Ectodermal cell (in vitro differentiated cells): ENCODE measurements around the gene TAF3.
"Not testable (repeated sequence)": the region's sequence is repeated elsewhere in the genome, so short reads cannot be mapped to it uniquely, and the experiment has no call there.

Source experiments
- H3K27ac ChIP-seq: 2 replicates; pipeline ENCODE4 v1.7.0; 2013; ENCODE audit warnings: mild to moderate bottlenecking, low read depth, low read length; ENCODE audit not compliant: insufficient read depth, poor library complexity, severe bottlenecking
- H3K27me3 ChIP-seq: 2 replicates; pipeline ENCODE4 v1.7.0; 2013; ENCODE audit warnings: mild to moderate bottlenecking, low read length; ENCODE audit not compliant: insufficient read depth, control insufficient read depth, poor library complexity, severe bottlenecking
- H3K36me3 ChIP-seq: one replicate; pipeline ENCODE4 v1.7.0; 2013; ENCODE audit warnings: low read length; ENCODE audit not compliant: control insufficient read depth, insufficient read depth
- H3K4me1 ChIP-seq: one replicate; pipeline ENCODE4 v1.7.0; 2013; ENCODE audit warnings: low read length; ENCODE audit not compliant: control insufficient read depth, insufficient read depth
- H3K4me3 ChIP-seq: 2 replicates; pipeline ENCODE4 v1.7.0; 2013; ENCODE audit warnings: low read depth, low read length, control low read depth; ENCODE audit not compliant: insufficient read depth
- H3K9me3 ChIP-seq: 2 replicates; pipeline ENCODE4 v1.7.0; 2013; ENCODE audit warnings: mild to moderate bottlenecking, low read length, moderate library complexity; ENCODE audit not compliant: control insufficient read depth
- WGBS, 2 experiments: methylation state at CpG; one replicate each; pipeline ENCODE4 v1.1.7; 2013; ENCODE audit warnings: missing lambda C conversion rate in 2 of 2; 5-methylcytosine and 5-hydroxymethylcytosine counted together

TAF3 gene

GRCh38 chr10:8013619-8014018 lies 195.3 kb downstream of the TAF3 start:
- no peaks in the 10 kb centered on the region for H3K36me3 ChIP-seq
- H3K27ac ChIP-seq: no peak overlapping the region
- no peaks in the 10 kb centered on the region for H3K4me1 ChIP-seq
- H3K9me3 ChIP-seq: no peaks in the 10 kb centered on the region
- H3K27me3 ChIP-seq: no peaks in the 10 kb centered on the region
- 95 to 97% methylated on average over 9 to 10 of the region's 10 CpGs for WGBS, 2 experiments
- no peak overlapping the region for H3K4me3 ChIP-seq

DNA sequence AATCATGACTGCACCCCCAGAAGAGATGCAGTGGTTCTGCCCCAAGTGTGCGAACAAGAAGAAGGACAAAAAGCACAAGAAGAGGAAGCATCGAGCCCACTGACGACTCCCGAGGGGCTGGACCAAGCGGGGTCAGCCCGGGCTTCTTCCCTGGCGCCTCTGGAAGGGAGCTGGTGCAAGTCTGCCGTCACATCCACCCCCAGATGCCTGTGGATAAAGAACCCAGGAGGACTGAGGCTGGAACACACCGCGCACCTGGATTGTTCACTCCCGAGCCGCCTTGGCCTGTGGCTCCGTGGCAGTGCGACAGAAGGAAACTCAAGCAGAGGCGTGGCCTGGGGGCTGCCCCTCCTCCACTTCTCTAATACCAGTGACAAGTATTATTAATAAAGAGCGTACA lies 196.3 kb downstream of the TAF3 start:
- no peaks in the 10 kb centered on the region for H3K9me3 ChIP-seq
- no peak overlapping the region for H3K4me3 ChIP-seq
- H3K36me3 ChIP-seq: no peaks in the 10 kb centered on the region
- WGBS, 2 experiments: 94 to 96% methylated on average over 15 of the region's 16 CpGs
- no peaks in the 10 kb centered on the region for H3K27me3 ChIP-seq
- no peaks in the 10 kb centered on the region for H3K4me1 ChIP-seq
- no peak overlapping the region for H3K27ac ChIP-seq

DNA sequence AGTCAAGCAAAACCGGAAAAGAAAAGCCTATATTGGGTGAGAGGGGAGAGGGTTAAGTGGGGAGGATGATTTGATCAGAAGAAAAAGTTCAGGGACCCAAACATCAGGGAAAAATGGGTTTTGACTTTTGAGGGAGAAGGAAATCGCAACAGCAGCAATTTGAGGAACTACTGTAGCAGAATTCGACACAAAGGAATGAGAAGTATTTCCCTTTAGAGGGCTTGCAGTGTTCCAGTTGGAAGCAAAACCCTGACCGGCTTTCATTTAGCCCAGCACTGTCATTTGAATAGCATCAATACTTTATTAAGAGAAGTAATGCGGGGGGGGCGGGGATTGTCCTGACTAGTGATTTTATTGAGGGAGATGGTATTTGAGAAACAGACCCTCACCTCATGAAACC lies 199.0 kb downstream of the TAF3 start:
- no peaks in the 10 kb centered on the region for H3K9me3 ChIP-seq
- no peak overlapping the region for H3K27ac ChIP-seq
- WGBS, 2 experiments: 73 to 76% methylated on average over 6 of the region's 6 CpGs
- no peak overlapping the region for H3K4me3 ChIP-seq
- H3K36me3 ChIP-seq: no peaks in the 10 kb centered on the region
- no peaks in the 10 kb centered on the region for H3K27me3 ChIP-seq
- H3K4me1 ChIP-seq: no peaks in the 10 kb centered on the region

GRCh38 chr10:8023321-8023720 lies 205.0 kb downstream of the TAF3 start:
- Histone ChIP-seq H3K36me3 (no peaks in the 10 kb centered on the region), H3K9me3 (no peaks in the 10 kb centered on the region), H3K4me3 (no peak overlapping the region), H3K27ac (no peak overlapping the region), H3K4me1 (no peaks in the 10 kb centered on the region), H3K27me3 (no peaks in the 10 kb centered on the region)
- 82 to 85% methylated on average over 4 of the region's 4 CpGs for WGBS, 2 experiments

DNA sequence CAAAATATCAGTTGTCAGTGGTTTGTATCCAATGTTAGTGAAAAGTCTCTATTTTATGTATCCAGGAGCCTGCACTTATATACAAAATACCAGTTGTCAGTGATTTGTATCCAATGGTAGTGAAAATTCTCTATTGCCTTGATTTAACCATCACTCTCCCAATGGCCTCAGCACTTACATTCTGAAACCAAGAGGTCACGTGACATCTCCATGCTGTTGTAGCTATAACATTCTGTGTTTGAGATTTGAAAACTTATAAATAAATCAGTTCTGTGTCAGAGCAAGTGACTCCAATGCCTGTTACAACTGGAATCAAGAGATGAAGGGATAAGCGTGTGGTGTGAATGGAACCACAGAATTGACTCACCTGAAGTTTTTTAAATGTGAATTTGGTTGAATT lies 205.5 kb downstream of the TAF3 start:
- no peaks in the 10 kb centered on the region for H3K36me3 ChIP-seq
- no peaks in the 10 kb centered on the region for H3K4me1 ChIP-seq
- no peaks in the 10 kb centered on the region for H3K27me3 ChIP-seq
- H3K9me3 ChIP-seq: no peaks in the 10 kb centered on the region
- no peak overlapping the region for H3K27ac ChIP-seq
- 86 to 99% methylated on average over 2 of the region's 2 CpGs for WGBS, 2 experiments
- H3K4me3 ChIP-seq: no peak overlapping the region

DNA sequence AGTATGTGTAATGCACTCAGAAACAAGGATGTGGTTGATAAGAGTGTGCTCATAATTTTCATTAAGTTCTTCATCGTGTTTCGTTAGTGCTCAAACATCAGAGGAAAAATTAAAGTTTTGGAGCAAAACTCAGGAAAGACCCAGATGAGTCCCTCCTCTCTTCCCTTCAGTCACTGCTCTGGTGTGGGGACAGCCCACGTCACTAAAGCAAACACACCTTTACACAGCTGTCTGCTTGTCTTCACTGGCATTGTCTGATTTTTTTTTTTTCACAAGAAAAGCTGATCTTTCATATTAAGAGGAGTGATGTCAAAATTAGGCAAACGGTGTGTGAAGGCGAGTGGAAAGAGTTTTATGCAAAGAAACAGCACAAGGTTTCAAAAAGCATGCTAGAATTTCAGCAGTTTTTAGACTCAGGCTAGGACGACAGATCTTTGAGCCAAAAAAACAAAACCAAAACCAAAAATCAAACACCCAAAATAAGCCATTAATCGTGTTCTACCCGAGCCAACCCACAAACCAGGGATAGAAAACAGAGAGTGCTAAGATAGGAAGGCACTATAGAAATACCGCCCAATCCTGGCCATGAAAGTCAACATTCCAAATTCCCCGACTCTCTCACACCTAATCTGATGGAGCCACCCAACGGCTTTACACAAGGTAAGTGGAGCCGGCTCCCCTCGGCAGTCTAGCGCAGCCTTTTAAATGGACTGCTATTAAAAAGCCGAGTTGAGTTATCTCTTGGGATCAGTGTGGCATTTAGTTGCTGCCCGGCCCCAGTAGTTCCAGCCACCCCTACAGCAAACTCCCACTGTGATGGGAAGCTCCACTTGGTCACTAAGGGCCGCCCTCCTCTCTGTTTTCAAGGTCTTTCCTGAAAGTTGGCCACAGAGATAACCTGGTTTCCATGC lies 208.3 kb downstream of the TAF3 start:
- no peak overlapping the region for H3K27ac ChIP-seq

DNA sequence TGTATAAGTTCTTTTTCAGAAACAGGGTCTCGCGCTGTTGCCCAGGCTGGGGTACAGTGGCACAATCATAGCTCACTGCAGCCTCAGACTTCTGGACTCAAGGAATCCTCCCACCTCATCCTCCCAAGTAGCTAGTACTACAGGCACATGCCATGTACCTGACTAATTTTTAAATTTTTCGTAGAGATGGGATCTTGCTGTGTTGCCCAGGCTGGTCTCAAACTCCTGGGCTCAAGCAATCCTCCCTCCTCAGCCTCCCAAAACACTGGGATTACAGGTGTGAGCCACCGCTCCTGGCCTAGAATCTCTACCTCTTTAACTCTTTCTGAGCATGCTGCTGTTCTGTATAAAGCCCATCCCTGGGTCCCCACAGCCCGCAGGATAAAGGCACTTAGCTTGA lies 212.9 kb downstream of the TAF3 start:
- not testable (repeated sequence) for H3K36me3 ChIP-seq, H3K9me3 ChIP-seq, H3K4me3 ChIP-seq, H3K27ac ChIP-seq
- Histone ChIP-seq H3K4me1 (peaks cover 18% of the 10 kb centered on the region), H3K27me3 (peaks cover 56% of the 10 kb centered on the region)
- 91 to 92% methylated on average over 5 of the region's 5 CpGs for WGBS, 2 experiments

More for the DNA sequence above, 208.3 kb downstream of the TAF3 start:
- Histone ChIP-seq H3K4me3 (no peak overlapping the region), H3K4me1 (no peaks in the 10 kb centered on the region), H3K27me3 (peaks cover 10% of the 10 kb centered on the region), H3K36me3 (no peaks in the 10 kb centered on the region), H3K9me3 (no peaks in the 10 kb centered on the region)
- 85% methylated on average over 17 of the region's 17 CpGs for WGBS, 2 experiments

- no peaks in the 10 kb centered on the region for H3K36me3 ChIP-seq
- 94 to 95% methylated on average over 7 of the region's 7 CpGs for WGBS, 2 experiments
- H3K27ac ChIP-seq: no peak overlapping the region
- peaks cover 30% of the 10 kb centered on the region for H3K4me1 ChIP-seq
- no peaks in the 10 kb centered on the region for H3K9me3 ChIP-seq
- H3K27me3 ChIP-seq: peaks cover 70% of the 10 kb centered on the region
- H3K4me3 ChIP-seq: no peak overlapping the region
Observed at GRCh38 chr10:8032558-8032957, 214.3 kb downstream of the TAF3 start.

DNA sequence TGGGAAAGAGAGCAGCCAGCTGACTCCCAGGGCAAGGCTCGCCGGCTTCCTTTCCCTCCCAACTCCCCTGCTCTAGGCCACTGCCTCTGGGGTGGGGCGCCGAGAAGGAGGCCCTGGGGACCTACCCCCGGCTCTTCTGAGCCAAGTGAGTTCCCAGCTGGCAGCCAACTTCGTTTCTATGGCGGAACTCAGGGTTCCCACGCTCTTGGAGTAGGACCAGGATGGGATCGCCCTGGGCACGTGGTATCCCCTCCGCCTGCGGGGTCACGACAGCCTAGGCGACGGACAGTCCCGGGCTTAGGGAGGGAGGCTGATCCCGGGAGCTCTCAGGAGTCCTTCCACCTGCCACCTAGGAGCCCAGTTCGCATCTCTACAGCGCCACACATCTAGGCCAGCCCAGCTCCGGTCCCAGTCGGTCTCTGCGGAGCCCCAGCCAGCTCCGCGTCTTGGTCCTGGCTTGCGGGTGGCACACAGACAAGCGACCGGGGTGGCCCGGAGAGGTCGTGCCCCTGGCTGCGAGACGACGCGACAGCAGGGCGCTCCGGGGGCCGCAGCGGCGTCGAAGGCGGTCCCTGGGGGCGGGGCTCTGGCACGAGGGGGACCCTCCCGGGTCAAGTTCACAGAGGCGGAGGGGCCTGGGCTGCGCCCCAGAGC lies 215.6 kb downstream of the TAF3 start:
- no peaks in the 10 kb centered on the region for H3K9me3 ChIP-seq
- H3K4me3 ChIP-seq: peak overlapping the region; percentile 2
- H3K36me3 ChIP-seq: no peaks in the 10 kb centered on the region
- H3K4me1 ChIP-seq: peaks cover 30% of the 10 kb centered on the region
- H3K27ac ChIP-seq: no peak overlapping the region
- peaks cover 83% of the 10 kb centered on the region for H3K27me3 ChIP-seq
- WGBS, 2 experiments: 5 to 6% methylated on average over 45 of the region's 45 CpGs

DNA sequence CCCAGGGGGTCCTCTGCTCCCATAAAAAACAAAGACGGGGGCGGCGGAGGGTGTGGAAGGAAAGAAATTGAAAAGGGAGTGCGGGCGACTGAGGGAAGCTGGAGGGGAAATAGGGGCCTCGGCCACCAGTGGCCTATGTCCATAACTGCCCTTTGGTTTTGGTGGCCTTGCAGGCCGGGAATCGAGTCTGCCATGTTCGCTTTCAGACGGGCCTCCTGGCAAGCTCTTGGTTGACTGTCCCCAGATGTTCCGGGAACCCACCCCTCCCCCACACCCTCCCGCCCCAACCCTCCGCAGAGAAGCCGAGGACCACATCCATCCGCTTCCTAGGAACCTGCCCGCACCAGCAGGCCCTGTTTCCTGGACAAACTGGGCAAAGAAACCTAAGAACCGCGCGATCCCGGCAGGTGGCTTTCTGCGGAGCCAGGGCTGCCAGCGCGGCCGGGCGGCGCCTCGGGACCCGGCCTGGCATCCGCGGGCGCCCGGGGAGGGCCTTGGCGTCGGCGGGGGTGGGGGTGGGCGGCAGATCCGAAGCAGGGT lies 216.2 kb downstream of the TAF3 start:
- Histone ChIP-seq H3K4me1 (peaks cover 30% of the 10 kb centered on the region), H3K9me3 (no peaks in the 10 kb centered on the region), H3K27me3 (peaks cover 89% of the 10 kb centered on the region), H3K36me3 (no peaks in the 10 kb centered on the region), H3K27ac (no peak overlapping the region), H3K4me3 (peak overlapping the region; percentile 22)
- 4 to 5% methylated on average over 37 of the region's 37 CpGs for WGBS, 2 experiments
